HepG2 (cell line): ENCODE measurements around the gene ZBTB9. TPM values are rescaled to one million over a fixed set of nuclear protein-coding genes. Genes with fewer than 3 reads are reported as not detected.

Experiments
- AKAP8 ChIP-seq: sonication (generic); formaldehyde crosslinking; IDR thresholded peaks from 2 replicates; pipeline ENCODE4 v1.5.1; 2020; ENCODE audit warnings: mild to moderate bottlenecking, missing genetic modification reagents
- ARNTL ChIP-seq: sonication (generic); formaldehyde crosslinking; IDR thresholded peaks from 2 replicates; pipeline ENCODE4 v1.4.0; 2020; ENCODE audit warnings: mild to moderate bottlenecking, missing genetic modification reagents
- ATF3 ChIP-seq: sonication (generic); formaldehyde crosslinking; IDR thresholded peaks from 2 replicates; pipeline ENCODE4 v1.4.0; 2020; ENCODE audit warnings: missing genetic modification reagents
- BORCS8-MEF2B ChIP-seq: sonication (generic); formaldehyde crosslinking; IDR thresholded peaks from 2 replicates; pipeline ENCODE4 v1.8.0; 2022; ENCODE audit warnings: mild to moderate bottlenecking, missing genetic modification reagents
- CREM ChIP-seq, 2 experiments: sonication (generic) in 1 of 2; formaldehyde crosslinking in 1 of 2; IDR thresholded peaks; 2 replicates each; pipeline versions ENCODE4 v1.4.0 to v1.6.1; 2016 to 2020; ENCODE audit warnings: antibody characterized with exemption in 1 of 2, mild to moderate bottlenecking in 1 of 2, missing genetic modification reagents in 1 of 2
- ELF3 ChIP-seq: IDR thresholded peaks from 2 replicates; pipeline ENCODE4 v1.6.1; 2016; ENCODE audit warnings: missing genetic modification reagents, missing compliant biosample characterization
- FLYWCH1 ChIP-seq: sonication (generic); formaldehyde crosslinking; IDR thresholded peaks from 2 replicates; pipeline ENCODE4 v1.8.1; 2023; ENCODE audit warnings: mild to moderate bottlenecking, missing genetic modification reagents
- IRX3 ChIP-seq: sonication (generic); formaldehyde crosslinking; IDR thresholded peaks from 2 replicates; pipeline ENCODE4 v1.8.1; 2023; ENCODE audit warnings: mild to moderate bottlenecking, low read depth, missing genetic modification reagents, borderline replicate concordance
- MAFK ChIP-seq, 2 experiments: IDR thresholded peaks in 1 of 2; conservative IDR thresholded peaks in 1 of 2; 2 replicates each; pipeline ENCODE4 v1.6.1; 2011; ENCODE audit warnings: improper control_type of control experiment in 2 of 2, low read length in 2 of 2
- RXRA ChIP-seq: sonication (generic); formaldehyde crosslinking; IDR thresholded peaks from 2 replicates; pipeline ENCODE4 v1.5.1; 2020; ENCODE audit warnings: missing genetic modification reagents
- SNAI1 ChIP-seq: sonication (generic); formaldehyde crosslinking; IDR thresholded peaks from 2 replicates; pipeline ENCODE4 v1.5.0; 2020; ENCODE audit warnings: mild to moderate bottlenecking, missing genetic modification reagents, borderline replicate concordance
- SOX6 ChIP-seq, 2 experiments: fragments of 450-650 bp in 1 of 2; sonication (generic) in 1 of 2; formaldehyde crosslinking in 1 of 2; IDR thresholded peaks; 2 replicates each; pipeline versions ENCODE4 v1.4.0 to v1.6.1; 2017 to 2020; ENCODE audit warnings: antibody characterized with exemption in 1 of 2, mild to moderate bottlenecking in 1 of 2, missing genetic modification reagents in 1 of 2
- TCF12 ChIP-seq, 2 experiments: fragments of 450-650 bp in 1 of 2; sonication (generic) in 1 of 2; formaldehyde crosslinking in 1 of 2; IDR thresholded peaks; 2 replicates each; pipeline versions ENCODE4 v1.6.1 to v1.8.0; 2017 to 2022; ENCODE audit warnings: antibody characterized with exemption in 1 of 2, mild to moderate bottlenecking in 1 of 2, missing genetic modification reagents in 1 of 2, moderate library complexity in 1 of 2
- XRCC5 ChIP-seq: fragments of 200-400 bp; formaldehyde crosslinking; optimal IDR thresholded peaks from 2 replicates; pipeline ENCODE3; 2017; ENCODE audit warnings: mild to moderate bottlenecking, low read length
- YEATS4 ChIP-seq: sonication (generic); formaldehyde crosslinking; IDR thresholded peaks from 2 replicates; pipeline ENCODE4 v1.4.0; 2020; ENCODE audit warnings: missing genetic modification reagents, borderline replicate concordance
- ZBTB43 ChIP-seq: sonication (generic); formaldehyde crosslinking; conservative IDR thresholded peaks from 2 replicates; pipeline ENCODE4 v1.4.0; 2020; ENCODE audit warnings: missing genetic modification reagents
- ZNF878 ChIP-seq: sonication (generic); formaldehyde crosslinking; IDR thresholded peaks from 2 replicates; pipeline ENCODE4 v1.8.1; 2023; ENCODE audit warnings: mild to moderate bottlenecking, missing genetic modification reagents, moderate library complexity
- polyA plus RNA-seq, 8 experiments: library from polyadenylated mRNA; depleted of rRNA in 3 of 8; stranded (reverse) in 7 of 8; unstranded in 1 of 8; fragments of >200 nt; fragmentation: Illumina TruSeq in 4 of 8; extraction: Trizol in 4 of 8; gene quantifications; 2 replicates each; pipeline versions ENCODE4 v1.2.1 to v1.2.3, GENCODE V29; 2011 to 2016; ENCODE audit warnings: low read depth in 4 of 8, missing spikeins in 1 of 8, mixed read lengths in 1 of 8; ENCODE audit not compliant: insufficient read depth in 1 of 8
- total RNA-seq, 5 experiments: library from RNA; depleted of rRNA; stranded (reverse); fragments of >200 nt; fragmentation: Illumina TruSeq; extraction: Trizol; gene quantifications; 2 replicates each; pipeline ENCODE4 v1.2.3, GENCODE V29; 2016; ENCODE audit warnings: low read depth in 1 of 5
- TF ChIP-seq, protein P1 (sequence below): sonication (generic); formaldehyde crosslinking; IDR thresholded peaks from 2 replicates; pipeline ENCODE4 v1.4.0; 2020; ENCODE audit warnings: missing genetic modification reagents, borderline replicate concordance
- TF ChIP-seq, protein P2 (sequence below), 2 experiments: sonication (generic) in 1 of 2; formaldehyde crosslinking in 1 of 2; IDR thresholded peaks; 2 replicates each; pipeline versions ENCODE4 v1.4.0 to v1.6.1; 2018 to 2020; ENCODE audit warnings: missing genetic modification reagents in 2 of 2, borderline replicate concordance in 1 of 2, low read depth in 1 of 2, mild to moderate bottlenecking in 1 of 2, missing biosample characterization in 1 of 2

Gene ZBTB9
- total and polyA plus RNA-seq, 2 of the 13 experiments (the other 11 are each of a cell fraction or from before 2014, with no cell fraction given): 5.3 to 9.2 TPM

DNA sequence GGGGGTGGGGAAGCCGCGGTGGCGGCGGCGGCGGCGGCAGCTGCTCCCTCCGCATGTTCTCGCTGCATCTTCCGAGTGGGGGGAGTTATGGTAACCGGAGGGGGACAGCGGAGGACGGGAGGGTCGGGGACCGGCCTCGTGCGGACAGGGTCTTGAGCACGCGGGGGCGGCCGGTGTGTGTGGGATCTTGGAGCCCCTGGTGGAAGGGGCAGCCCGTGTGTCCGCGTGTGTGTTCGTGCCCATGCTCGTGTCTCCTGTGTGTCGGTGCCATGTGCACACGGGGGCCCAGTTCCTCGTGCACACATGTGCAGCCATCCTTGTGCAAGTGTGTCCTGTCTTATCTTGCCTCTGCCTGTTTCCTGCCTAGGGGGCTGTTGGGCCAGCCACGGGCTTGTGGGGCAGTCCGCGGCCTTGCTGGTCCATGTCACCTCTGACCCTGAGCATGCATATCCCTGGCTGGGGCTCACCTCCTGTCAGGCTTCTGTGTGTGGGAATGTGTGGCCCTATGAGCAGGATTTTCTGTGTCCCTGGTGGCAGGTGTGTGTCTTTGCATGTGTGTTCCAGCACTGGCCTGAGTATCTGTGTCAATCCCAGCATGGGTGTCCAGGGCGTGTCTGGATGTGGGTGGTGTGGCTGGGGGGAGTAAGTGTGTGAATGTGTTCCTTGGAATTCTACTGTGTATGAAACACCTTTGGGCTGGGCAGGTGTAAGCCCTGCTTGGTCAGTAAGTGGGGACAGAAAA is 26.0 kb upstream of the ZBTB9 start (continued):
- TF ChIP-seq MAFK (conservative IDR thresholded peaks at IDR 0.05 in 1 of 2, IDR thresholded peaks at IDR 0.05 in 1 of 2; ENCODE audit: low read length in 2 of 2) (no peak), TCF12 (IDR thresholded peaks at IDR 0.05) (no peak), TCF12 (CRISPR knock-in tag; IDR thresholded peaks at IDR 0.05) (no peak), XRCC5 (no peak), ELF3 (CRISPR knock-in tag) (peak; percentile 16; the same call in 1 of the 2 replicates), ARNTL (no peak), CREM (IDR thresholded peaks at IDR 0.05) (no peak), CREM (CRISPR knock-in tag; IDR thresholded peaks at IDR 0.05) (no peak), FLYWCH1 (CRISPR knock-in tag) (0 out of 2 replicates have a peak, but pooled peaks have one; percentile 37), RXRA (CRISPR knock-in tag) (peak; percentile 74; the same call in 1 of the 2 replicates), SNAI1 (0 out of 2 replicates have a peak, but pooled peaks have one; percentile 32), SOX6 (IDR thresholded peaks at IDR 0.05) (no peak), SOX6 (CRISPR knock-in tag; IDR thresholded peaks at IDR 0.05) (0 out of 2 replicates have a peak, but pooled peaks have one; percentile 31), IRX3 (0 out of 2 replicates have a peak, but pooled peaks have one; percentile 31), BORCS8-MEF2B (CRISPR knock-in tag) (0 out of 2 replicates have a peak, but pooled peaks have one; percentile 29), ZNF878 (CRISPR knock-in tag) (no peak), ZBTB43 (CRISPR knock-in tag) (0 out of 2 replicates have a peak, but pooled peaks have one; percentile 67), ATF3 (CRISPR knock-in tag) (0 out of 2 replicates have a peak, but pooled peaks have one; percentile 9), YEATS4 (peak; percentile 19; the same call in 1 of the 2 replicates), AKAP8 (CRISPR knock-in tag) (0 out of 2 replicates have a peak, but pooled peaks have one; percentile 29)
- TF ChIP-seq, protein P1, sequence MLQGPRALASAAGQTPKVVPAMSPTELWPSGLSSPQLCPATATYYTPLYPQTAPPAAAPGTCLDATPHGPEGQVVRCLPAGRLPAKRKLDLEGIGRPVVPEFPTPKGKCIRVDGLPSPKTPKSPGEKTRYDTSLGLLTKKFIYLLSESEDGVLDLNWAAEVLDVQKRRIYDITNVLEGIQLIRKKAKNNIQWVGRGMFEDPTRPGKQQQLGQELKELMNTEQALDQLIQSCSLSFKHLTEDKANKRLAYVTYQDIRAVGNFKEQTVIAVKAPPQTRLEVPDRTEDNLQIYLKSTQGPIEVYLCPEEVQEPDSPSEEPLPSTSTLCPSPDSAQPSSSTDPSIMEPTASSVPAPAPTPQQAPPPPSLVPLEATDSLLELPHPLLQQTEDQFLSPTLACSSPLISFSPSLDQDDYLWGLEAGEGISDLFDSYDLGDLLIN: no peak
- TF ChIP-seq, protein P2, sequence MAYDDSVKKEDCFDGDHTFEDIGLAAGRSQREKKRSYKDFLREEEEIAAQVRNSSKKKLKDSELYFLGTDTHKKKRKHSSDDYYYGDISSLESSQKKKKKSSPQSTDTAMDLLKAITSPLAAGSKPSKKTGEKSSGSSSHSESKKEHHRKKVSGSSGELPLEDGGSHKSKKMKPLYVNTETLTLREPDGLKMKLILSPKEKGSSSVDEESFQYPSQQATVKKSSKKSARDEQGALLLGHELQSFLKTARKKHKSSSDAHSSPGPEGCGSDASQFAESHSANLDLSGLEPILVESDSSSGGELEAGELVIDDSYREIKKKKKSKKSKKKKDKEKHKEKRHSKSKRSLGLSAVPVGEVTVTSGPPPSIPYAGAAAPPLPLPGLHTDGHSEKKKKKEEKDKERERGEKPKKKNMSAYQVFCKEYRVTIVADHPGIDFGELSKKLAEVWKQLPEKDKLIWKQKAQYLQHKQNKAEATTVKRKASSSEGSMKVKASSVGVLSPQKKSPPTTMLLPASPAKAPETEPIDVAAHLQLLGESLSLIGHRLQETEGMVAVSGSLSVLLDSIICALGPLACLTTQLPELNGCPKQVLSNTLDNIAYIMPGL (CRISPR knock-in tag; IDR thresholded peaks at IDR 0.05; ENCODE audit: borderline replicate concordance in 1 of 2, low read depth in 1 of 2): peak in 1 of 2 experiments; percentile 58; a peak in 1 of 4 replicates
